GM20431 (cell line): ENCODE results near the gene NOL8.

Experiments used
- in situ Hi-C: fragments of 300-500 bp; cut with MseI, MboI; formaldehyde crosslinking; loops from one replicate; pipeline ENCODE4 v1.15.0; 2020; ENCODE audit warnings: low sequenced_read_pairs; ENCODE audit not compliant: unreplicated experiment

Gene NOL8

GRCh38 chr9:92315456-92315855, 9.7 kb downstream of the NOL8 start:
- in situ Hi-C loops = no loop called here

- in situ Hi-C loops = no loop called here
Observed at GRCh38 chr9:92313624-92314012, 11.5 kb downstream of the NOL8 start.

- in situ Hi-C loops = no loop called here
Observed at GRCh38 chr9:92312887-92313623, 12.1 kb downstream of the NOL8 start.

GRCh38 chr9:92310562-92310961, 14.6 kb downstream of the NOL8 start:
- in situ Hi-C loops = no loop called here

- in situ Hi-C loops = no loop called here
Observed at GRCh38 chr9:92308893-92309292, 16.3 kb downstream of the NOL8 start.

- in situ Hi-C loops = no loop called here
Observed at GRCh38 chr9:92300936-92301335, 24.2 kb downstream of the NOL8 start.

GRCh38 chr9:92299116-92299515, 26.0 kb downstream of the NOL8 start:
- in situ Hi-C loops = no loop called here

GRCh38 chr9:92298036-92298435, 27.1 kb downstream of the NOL8 start:
- in situ Hi-C loops = no loop called here

GRCh38 chr9:92297611-92298010, 27.5 kb downstream of the NOL8 start:
- in situ Hi-C loops = no loop called here

- in situ Hi-C loops = no loop called here
Observed at GRCh38 chr9:92295827-92296258, 29.3 kb downstream of the NOL8 start.

- in situ Hi-C loops = no loop called here
Observed at GRCh38 chr9:92295240-92295790, 29.8 kb downstream of the NOL8 start.

- in situ Hi-C loops = no loop called here
Observed at GRCh38 chr9:92294297-92294676, 30.9 kb downstream of the NOL8 start.

GRCh38 chr9:92293452-92294296, 31.5 kb downstream of the NOL8 start, which contains the start of gene IARS1:
IARS1 (minus strand) TSS chr9:92293697; CDS start chr9:92289419, 4,278 bp downstream.
- in situ Hi-C loops = no loop called here

- in situ Hi-C loops = no loop called here
Observed at GRCh38 chr9:92293075-92293354, 32.1 kb downstream of the NOL8 start.

- in situ Hi-C loops = no loop called here
Observed at GRCh38 chr9:92292338-92293074, 32.6 kb downstream of the NOL8 start.

- in situ Hi-C loops = no loop called here
Observed at GRCh38 chr9:92291577-92291976, 33.6 kb downstream of the NOL8 start.

- in situ Hi-C loops = no loop called here
Observed at GRCh38 chr9:92290785-92291429, 34.2 kb downstream of the NOL8 start.

- in situ Hi-C loops = no loop called here
Observed at GRCh38 chr9:92289708-92290390, 35.3 kb downstream of the NOL8 start.

GRCh38 chr9:92279302-92279701, 45.8 kb downstream of the NOL8 start:
- in situ Hi-C loops = no loop called here

- in situ Hi-C loops = no loop called here
Observed at GRCh38 chr9:92278110-92278509, 47.0 kb downstream of the NOL8 start.
